Activated CD4-positive, alpha-beta T cell treated with anti-CD3 and anti-CD28 coated beads, Interleukin-2, amount 10 ng/mL, durations not matched to agents 7 days and 5 days (primary cell): ENCODE results near the gene PDPN. TPM values are rescaled to one million over a fixed set of nuclear protein-coding genes. Genes with fewer than 3 reads are reported as not detected.
"Not testable (repeated sequence)": the region's sequence is repeated elsewhere in the genome, so short reads cannot be mapped to it uniquely, and the experiment has no call there.

ENCODE experiments used
- CTCF ChIA-PET: fragments of 350-600 bp; sonication (Branson Sonifier 250); formaldehyde crosslinking; loops from one replicate; lab custom pipeline; 2021; ENCODE audit warnings: antibody characterized with exemption; lab: Charles Lee
- POLR2A ChIA-PET: fragments of 350-600 bp; sonication (Branson Sonifier 250); formaldehyde crosslinking; loops from one replicate; lab custom pipeline; 2021; ENCODE audit warnings: antibody characterized with exemption; lab: Charles Lee
- DNase-seq: peaks from one replicate; pipeline ENCODE4 v3.0.0-alpha.2; 2020
- H3K27ac Mint-ChIP-seq: one replicate; pipeline ENCODE4 v1.8.0; 2021; ENCODE audit warnings: mild to moderate bottlenecking, moderate library complexity, mixed read lengths
- H3K27me3 Mint-ChIP-seq: one replicate; pipeline ENCODE4 v1.8.0; 2021; ENCODE audit warnings: mixed read lengths
- H3K36me3 Mint-ChIP-seq: one replicate; pipeline ENCODE4 v1.8.0; 2021; ENCODE audit warnings: low read depth, mixed read lengths
- H3K4me1 Mint-ChIP-seq: one replicate; pipeline ENCODE4 v1.8.0; 2021; ENCODE audit warnings: mixed read lengths
- H3K4me3 Mint-ChIP-seq: one replicate; pipeline ENCODE4 v1.8.0; 2021; ENCODE audit warnings: mild to moderate bottlenecking, moderate library complexity, mixed read lengths
- H3K9me3 Mint-ChIP-seq: one replicate; pipeline ENCODE4 v1.8.0; 2021; ENCODE audit warnings: mixed read lengths
- total RNA-seq, 2 experiments: library from RNA; stranded (reverse); gene quantifications; one replicate each; pipeline ENCODE4 v1.2.3, GENCODE V29; 2021

The PDPN gene
- total RNA-seq, 2 experiments from 2014 or later: not detected

DNA sequence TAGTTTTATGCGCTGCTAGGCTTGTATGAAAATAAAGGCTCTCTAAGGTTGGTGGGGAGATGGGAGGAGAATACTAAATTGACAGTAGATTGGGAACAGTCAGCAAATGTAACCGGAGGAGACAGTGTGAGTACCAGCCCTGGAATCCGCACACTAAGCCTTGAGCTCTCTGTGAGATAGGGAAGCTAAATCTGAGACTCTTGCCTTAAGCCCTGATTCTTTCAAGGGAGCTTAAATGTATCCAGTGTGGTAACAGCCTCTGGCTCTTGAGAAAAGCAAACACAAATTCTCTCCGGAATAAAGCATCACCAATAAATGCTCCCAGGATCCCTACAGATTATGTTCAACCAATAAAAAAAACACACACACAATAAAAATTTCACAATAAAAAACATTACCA, 33.0 kb upstream of the PDPN start:
- H3K27ac Mint-ChIP-seq: no peak overlapping the region
- no peaks in the 10 kb centered on the region for H3K9me3 Mint-ChIP-seq
- CTCF ChIA-PET: no interaction called here
- H3K4me1 Mint-ChIP-seq: no peaks in the 10 kb centered on the region
- peaks cover 3% of the 10 kb centered on the region for H3K27me3 Mint-ChIP-seq
- H3K36me3 Mint-ChIP-seq: no peaks in the 10 kb centered on the region
- H3K4me3 Mint-ChIP-seq: no peak overlapping the region
- DNase-seq: no peak
- POLR2A ChIA-PET: no interaction called here

DNA sequence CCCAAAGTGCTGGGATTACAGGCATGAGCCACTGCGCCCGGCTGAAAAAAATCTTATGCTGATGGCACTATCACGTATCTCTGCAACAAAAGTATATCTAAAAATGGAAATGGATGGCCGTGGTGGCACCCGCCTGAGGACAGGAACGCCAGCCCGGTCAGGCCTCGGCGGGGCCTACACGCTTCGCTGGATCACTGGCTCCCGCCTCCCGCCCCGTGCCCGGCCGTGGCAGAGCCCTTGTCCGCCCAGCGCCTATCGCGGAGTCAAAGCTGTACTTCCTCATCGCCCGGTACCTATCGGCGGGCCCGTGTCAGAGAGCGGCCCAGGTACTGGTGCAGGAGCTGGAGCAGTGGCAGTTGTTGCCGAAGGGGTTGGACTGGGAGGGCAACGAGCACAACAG, 28.8 kb upstream of the PDPN start:
- no peaks in the 10 kb centered on the region for H3K9me3 Mint-ChIP-seq
- H3K27me3 Mint-ChIP-seq: no peaks in the 10 kb centered on the region
- no peak overlapping the region for H3K27ac Mint-ChIP-seq
- no peaks in the 10 kb centered on the region for H3K36me3 Mint-ChIP-seq
- no peaks in the 10 kb centered on the region for H3K4me1 Mint-ChIP-seq
- ChIA-PET POLR2A (no interaction called here), CTCF (no interaction called here)
- no peak for DNase-seq
- no peak overlapping the region for H3K4me3 Mint-ChIP-seq

DNA sequence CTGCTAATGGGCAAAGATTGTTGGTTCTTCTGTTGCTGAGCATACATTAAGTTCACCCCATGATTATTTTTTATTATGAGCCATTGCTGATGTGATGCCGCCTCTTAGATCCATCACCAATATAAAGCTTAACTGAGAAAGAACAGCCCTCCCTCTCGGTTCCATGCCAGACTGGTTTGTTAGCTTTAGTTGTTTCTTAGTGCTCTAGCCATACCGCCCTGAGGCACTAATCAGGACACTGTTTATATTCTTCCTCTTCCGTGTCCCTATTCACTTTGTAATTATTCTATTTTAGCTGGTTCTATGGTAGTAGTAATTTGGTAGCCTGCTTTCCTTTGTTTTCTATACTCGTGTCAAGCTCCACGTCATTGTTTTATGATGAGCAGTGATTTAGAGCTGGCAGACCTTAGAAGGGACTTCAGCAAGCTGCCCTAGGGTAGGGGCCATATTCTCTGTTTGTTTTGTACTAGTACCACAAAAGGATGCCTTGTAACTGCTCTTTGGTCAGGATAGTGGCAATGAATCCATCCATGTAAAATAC, 27.3 kb upstream of the PDPN start:
- H3K4me3 Mint-ChIP-seq: no peak overlapping the region
- H3K27ac Mint-ChIP-seq: no peak overlapping the region
- H3K4me1 Mint-ChIP-seq: no peaks in the 10 kb centered on the region
- no peaks in the 10 kb centered on the region for H3K36me3 Mint-ChIP-seq
- no peaks in the 10 kb centered on the region for H3K9me3 Mint-ChIP-seq
- CTCF ChIA-PET: no interaction called here
- no peak for DNase-seq
- POLR2A ChIA-PET: no interaction called here
- H3K27me3 Mint-ChIP-seq: no peaks in the 10 kb centered on the region

DNA sequence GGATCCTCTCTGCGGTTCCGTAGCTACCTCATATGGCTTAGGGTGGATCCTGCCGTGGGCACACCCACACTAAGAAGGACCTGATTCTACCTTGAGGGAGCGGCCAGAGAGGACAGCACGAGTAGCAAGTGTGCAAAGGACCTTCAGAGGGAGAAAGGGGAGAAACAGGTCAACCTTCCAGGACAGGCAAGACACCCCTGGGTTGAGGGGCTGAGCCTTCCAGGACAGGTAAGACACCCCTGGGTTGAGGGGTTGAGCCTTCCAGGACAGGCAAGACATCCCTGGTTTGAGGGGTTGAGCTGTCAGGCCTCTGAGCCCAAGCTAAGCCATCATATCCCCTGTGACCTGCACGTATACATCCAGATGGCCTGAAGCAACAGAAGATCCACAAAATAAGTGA, 23.1 kb upstream of the PDPN start:
- Mint-ChIP-seq H3K27me3 (no peaks in the 10 kb centered on the region), H3K4me1 (no peaks in the 10 kb centered on the region), H3K4me3 (no peak overlapping the region), H3K36me3 (no peaks in the 10 kb centered on the region), H3K9me3 (no peaks in the 10 kb centered on the region), H3K27ac (no peak overlapping the region)
- POLR2A ChIA-PET: no interaction called here
- CTCF ChIA-PET: no interaction called here
- DNase-seq: no peak

DNA sequence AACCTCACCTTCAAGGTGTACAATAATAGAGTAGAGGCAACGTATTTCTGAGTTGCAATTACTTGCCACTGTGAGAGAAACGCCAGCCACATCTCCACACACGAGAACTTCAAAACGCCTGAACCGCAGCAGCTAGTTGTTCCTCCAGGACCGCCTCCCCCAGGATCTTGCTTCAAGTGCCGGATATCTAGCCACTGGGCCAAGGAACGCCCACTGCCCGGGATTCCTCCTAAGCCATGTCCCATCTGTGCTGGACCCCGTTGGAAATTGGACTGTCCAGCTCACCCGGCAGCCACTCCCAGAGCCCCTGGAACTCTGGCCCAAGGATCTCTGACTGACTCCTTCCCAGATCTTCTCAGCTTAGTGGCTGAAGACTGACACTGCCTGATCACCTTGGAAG, 20.7 kb upstream of the PDPN start:
- POLR2A ChIA-PET, CTCF ChIA-PET: not testable (repeated sequence)

GRCh38 chr1:13564073-13564472, 19.6 kb upstream of the PDPN start:
- Mint-ChIP-seq H3K36me3 (no peaks in the 10 kb centered on the region), H3K27ac (no peak overlapping the region), H3K9me3 (no peaks in the 10 kb centered on the region), H3K4me3 (no peak overlapping the region), H3K4me1 (no peaks in the 10 kb centered on the region), H3K27me3 (no peaks in the 10 kb centered on the region)
- no peak for DNase-seq
- ChIA-PET CTCF (no interaction called here), POLR2A (no interaction called here)

More for the DNA sequence above, 20.7 kb upstream of the PDPN start:
- not testable (repeated sequence) for H3K4me3 Mint-ChIP-seq, DNase-seq, H3K27ac Mint-ChIP-seq, H3K4me1 Mint-ChIP-seq, H3K36me3 Mint-ChIP-seq, H3K9me3 Mint-ChIP-seq, H3K27me3 Mint-ChIP-seq

DNA sequence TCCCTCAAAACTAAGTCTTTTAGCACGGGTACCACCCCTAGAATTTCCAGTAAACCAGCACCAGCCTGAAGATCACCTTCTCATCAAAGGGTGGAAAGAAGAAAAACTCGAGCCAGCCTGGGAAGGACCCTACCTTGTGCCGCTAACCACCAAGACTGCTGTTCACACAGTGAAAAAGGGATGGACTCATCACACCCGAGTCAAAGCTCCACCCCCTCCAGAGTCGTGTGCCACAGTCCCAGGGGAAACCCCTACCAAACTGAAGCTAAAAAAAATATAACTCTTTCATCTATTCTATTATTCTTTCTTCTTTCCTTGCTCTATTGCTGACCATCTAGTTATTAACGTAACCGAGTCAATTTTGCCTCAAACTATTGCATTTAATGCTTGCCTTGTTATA, 13.2 kb upstream of the PDPN start:
- H3K4me1 Mint-ChIP-seq, H3K27ac Mint-ChIP-seq, H3K27me3 Mint-ChIP-seq, H3K9me3 Mint-ChIP-seq, POLR2A ChIA-PET, H3K4me3 Mint-ChIP-seq, H3K36me3 Mint-ChIP-seq, CTCF ChIA-PET, DNase-seq: not testable (repeated sequence)

DNA sequence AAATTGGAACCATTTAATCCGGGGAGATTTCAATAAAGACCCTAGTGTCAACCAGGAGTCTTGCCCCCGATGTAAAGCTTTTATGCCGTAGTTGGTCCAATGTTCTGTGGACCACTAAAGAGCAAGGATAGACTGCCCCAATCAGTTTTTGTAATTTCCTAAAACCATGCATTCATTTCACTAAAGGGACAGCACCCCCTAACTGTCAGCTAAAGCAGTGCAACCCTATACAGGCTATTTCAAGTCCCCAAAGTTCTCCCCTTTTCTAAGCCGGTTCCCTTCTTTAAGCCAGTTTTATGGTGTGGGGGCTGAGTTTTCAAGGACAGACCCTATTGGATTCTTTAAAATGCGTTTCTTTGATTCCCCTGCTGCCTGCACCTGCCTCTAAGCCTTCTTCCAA, 12.7 kb upstream of the PDPN start:
- Mint-ChIP-seq H3K27me3 (no peaks in the 10 kb centered on the region), H3K4me1 (no peaks in the 10 kb centered on the region), H3K9me3 (no peaks in the 10 kb centered on the region), H3K36me3 (no peaks in the 10 kb centered on the region), H3K4me3 (no peak overlapping the region), H3K27ac (no peak overlapping the region)
- DNase-seq: no peak
- POLR2A ChIA-PET: interaction anchor here (0.6 kb wide), 1 partner anchor 10 kb away, joined by 4 read pairs; no protein-coding TSS in a partner anchor
- CTCF ChIA-PET: no interaction called here

DNA sequence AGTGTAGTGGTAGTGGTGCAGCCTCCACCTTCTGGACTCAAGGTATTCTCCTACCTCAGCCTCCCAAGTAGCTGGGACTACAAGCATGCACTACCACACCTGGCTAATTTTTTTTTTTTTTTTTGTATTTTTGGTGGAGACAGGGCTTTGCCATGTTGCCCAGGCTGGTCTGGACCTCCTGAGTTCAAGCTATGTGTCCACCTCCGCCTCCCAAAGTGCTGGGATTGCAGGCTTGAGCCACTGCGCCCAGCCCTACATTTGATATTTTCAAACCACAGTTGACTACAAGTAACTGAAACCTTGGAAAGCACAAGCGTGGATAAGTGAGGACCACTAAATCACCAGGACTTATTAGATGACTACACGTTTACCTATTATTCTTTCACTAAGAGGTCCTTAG, 10.0 kb upstream of the PDPN start:
- H3K4me3 Mint-ChIP-seq: no peak overlapping the region
- H3K27ac Mint-ChIP-seq: no peak overlapping the region
- H3K27me3 Mint-ChIP-seq: no peaks in the 10 kb centered on the region
- ChIA-PET CTCF (no interaction called here), POLR2A (no interaction called here)
- no peaks in the 10 kb centered on the region for H3K9me3 Mint-ChIP-seq
- no peaks in the 10 kb centered on the region for H3K36me3 Mint-ChIP-seq
- no peak for DNase-seq
- H3K4me1 Mint-ChIP-seq: no peaks in the 10 kb centered on the region

GRCh38 chr1:13576926-13577325, 6.7 kb upstream of the PDPN start:
- no peak overlapping the region for H3K4me3 Mint-ChIP-seq
- CTCF ChIA-PET: no interaction called here
- no peak overlapping the region for H3K27ac Mint-ChIP-seq
- no peaks in the 10 kb centered on the region for H3K4me1 Mint-ChIP-seq
- H3K9me3 Mint-ChIP-seq: no peaks in the 10 kb centered on the region
- peaks cover 6% of the 10 kb centered on the region for H3K27me3 Mint-ChIP-seq
- DNase-seq: no peak
- no peaks in the 10 kb centered on the region for H3K36me3 Mint-ChIP-seq
- POLR2A ChIA-PET: no interaction called here

GRCh38 chr1:13577846-13578245, 5.8 kb upstream of the PDPN start:
- Mint-ChIP-seq H3K4me1 (no peaks in the 10 kb centered on the region), H3K27ac (no peak overlapping the region), H3K9me3 (no peaks in the 10 kb centered on the region), H3K36me3 (no peaks in the 10 kb centered on the region), H3K27me3 (peaks cover 15% of the 10 kb centered on the region), H3K4me3 (no peak overlapping the region)
- CTCF ChIA-PET: no interaction called here
- POLR2A ChIA-PET: no interaction called here
- no peak for DNase-seq

DNA sequence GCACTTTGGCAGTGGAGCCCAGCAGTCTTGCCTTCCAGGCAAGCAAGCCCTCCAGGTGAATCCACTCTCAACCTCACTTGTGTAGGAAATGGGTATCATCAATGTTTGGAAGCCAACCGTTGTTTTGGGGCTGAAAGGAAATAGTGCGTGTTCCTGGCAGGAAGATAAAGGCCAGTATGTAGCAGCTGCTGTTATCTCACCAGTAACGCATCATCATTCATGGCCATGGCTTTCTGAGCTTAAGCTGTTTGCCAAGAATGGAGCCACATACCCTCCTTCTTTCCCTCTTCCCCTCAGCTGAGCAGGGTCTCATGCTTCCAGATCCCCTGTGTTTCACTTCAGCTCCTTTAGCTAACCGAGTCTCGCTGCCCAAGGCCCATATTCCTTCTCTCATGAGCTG, 2.2 kb upstream of the PDPN start:
- CTCF ChIA-PET: interaction anchor here (1.0 kb wide), 1 partner anchor 12 kb away, joined by 3 read pairs; no protein-coding TSS in a partner anchor
- Mint-ChIP-seq H3K4me1 (no peaks in the 10 kb centered on the region), H3K27me3 (peaks cover 48% of the 10 kb centered on the region), H3K9me3 (no peaks in the 10 kb centered on the region), H3K36me3 (no peaks in the 10 kb centered on the region), H3K4me3 (no peak overlapping the region), H3K27ac (no peak overlapping the region)
- POLR2A ChIA-PET: interaction anchor here (0.7 kb wide), 1 partner anchor 10 kb away, joined by 4 read pairs; no protein-coding TSS in a partner anchor
- DNase-seq: no peak

DNA sequence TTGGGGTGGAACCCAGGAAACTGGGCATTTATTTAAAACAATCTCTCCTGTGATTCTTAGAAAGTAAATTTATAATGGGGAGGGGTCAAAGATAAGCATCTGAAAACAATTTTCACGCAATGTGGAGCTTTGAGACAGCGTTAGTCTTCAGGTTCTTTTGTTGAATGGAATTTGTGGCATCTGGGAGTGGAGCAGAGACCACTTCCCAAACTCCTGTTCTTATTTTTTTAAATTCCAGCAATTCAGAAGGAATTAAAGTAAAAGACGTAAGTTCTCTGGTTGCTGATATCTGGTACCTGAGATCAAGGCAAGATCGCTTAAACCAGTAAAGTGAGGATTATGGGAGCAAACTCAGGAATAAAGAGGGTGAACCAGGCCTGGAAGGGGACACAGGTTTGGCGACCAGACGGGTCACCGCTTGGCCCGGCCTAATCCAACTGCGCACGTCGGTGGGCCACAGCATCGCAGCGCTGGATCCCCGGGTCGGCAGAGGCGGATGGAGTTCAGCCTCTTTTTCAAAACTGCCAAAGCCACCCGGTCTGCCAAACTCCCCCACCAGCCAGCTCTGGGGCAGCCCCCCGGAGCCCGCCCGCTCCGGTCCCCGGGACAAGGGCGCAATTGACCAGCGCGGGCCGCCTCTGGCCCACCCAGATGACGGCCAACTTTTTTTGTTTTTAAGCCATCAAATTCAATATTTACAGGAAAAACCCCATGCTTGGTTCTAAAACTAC, 754 bp upstream of the PDPN start:
- POLR2A ChIA-PET: no interaction called here
- peaks cover 56% of the 10 kb centered on the region for H3K27me3 Mint-ChIP-seq
- no peaks in the 10 kb centered on the region for H3K36me3 Mint-ChIP-seq
- H3K4me1 Mint-ChIP-seq: no peaks in the 10 kb centered on the region
- no peaks in the 10 kb centered on the region for H3K9me3 Mint-ChIP-seq
- CTCF ChIA-PET: no interaction called here
- H3K27ac Mint-ChIP-seq: no peak overlapping the region
- DNase-seq: no peak
- no peak overlapping the region for H3K4me3 Mint-ChIP-seq
